Astrocyte (in vitro differentiated cells and primary cell): ENCODE measurements around the gene TMEM95. TPM values are rescaled to one million over a fixed set of nuclear protein-coding genes. Genes with fewer than 3 reads are reported as not detected.

ENCODE experiments used
- DNase-seq: peaks from one replicate; pipeline ENCODE4 v3.0.0-alpha.2; 2010; ENCODE audit warnings: low read depth
- FAIRE-seq: peaks from 2 replicates; lab custom pipeline; 2011; peaks lifted over from hg19 to GRCh38; lab: Jason Lieb, UNC
- H2AFZ ChIP-seq: 2 replicates; pipeline ENCODE4 v1.6.0; 2012; ENCODE audit warnings: low read depth, low read length, inconsistent platforms
- H3K27ac ChIP-seq: 2 replicates; pipeline ENCODE4 v1.5.1; 2011; ENCODE audit warnings: low read depth, low read length, inconsistent platforms
- H3K27me3 ChIP-seq: 2 replicates; pipeline ENCODE4 v1.6.0; 2011; ENCODE audit warnings: low read length, inconsistent platforms; ENCODE audit not compliant: insufficient read depth
- H3K36me3 ChIP-seq: 2 replicates; pipeline ENCODE4 v1.5.1; 2011; ENCODE audit warnings: low read length, inconsistent platforms; ENCODE audit not compliant: insufficient read depth
- H3K4me1 ChIP-seq: 2 replicates; pipeline ENCODE4 v1.5.1; 2011; ENCODE audit warnings: low read length, inconsistent platforms; ENCODE audit not compliant: insufficient read depth
- H3K4me2 ChIP-seq: 2 replicates; pipeline ENCODE4 v1.6.0; 2012; ENCODE audit warnings: low read length, inconsistent platforms
- H3K4me3 ChIP-seq: 2 replicates; pipeline ENCODE4 v1.5.1; 2011; ENCODE audit warnings: low read depth, mild to moderate bottlenecking, low read length, inconsistent platforms; ENCODE audit not compliant: insufficient read depth
- H3K79me2 ChIP-seq: 2 replicates; pipeline ENCODE4 v1.6.0; 2012; ENCODE audit warnings: mild to moderate bottlenecking, low read length, inconsistent platforms; ENCODE audit not compliant: insufficient read depth
- H3K9ac ChIP-seq: 2 replicates; pipeline ENCODE4 v1.6.0; 2012; ENCODE audit warnings: mild to moderate bottlenecking, low read length, inconsistent platforms
- H3K9me3 ChIP-seq: 2 replicates; pipeline ENCODE4 v1.5.1; 2012; ENCODE audit warnings: low read depth, mild to moderate bottlenecking, low read length, inconsistent platforms; ENCODE audit not compliant: insufficient read depth
- H4K20me1 ChIP-seq: 2 replicates; pipeline ENCODE4 v1.6.0; 2012; ENCODE audit warnings: low read length, inconsistent platforms; ENCODE audit not compliant: insufficient read depth
- H3K27ac Mint-ChIP-seq: one replicate; pipeline ENCODE4 v1.8.0; 2021; ENCODE audit warnings: mild to moderate bottlenecking, mixed read lengths; ENCODE audit not compliant: unreplicated experiment
- H3K27me3 Mint-ChIP-seq: one replicate; pipeline ENCODE4 v1.8.0; 2021; ENCODE audit warnings: low read depth, mixed read lengths; ENCODE audit not compliant: unreplicated experiment
- H3K36me3 Mint-ChIP-seq: one replicate; pipeline ENCODE4 v1.8.0; 2021; ENCODE audit warnings: low read depth, mixed read lengths; ENCODE audit not compliant: unreplicated experiment
- H3K4me1 Mint-ChIP-seq: one replicate; pipeline ENCODE4 v1.8.0; 2021; ENCODE audit warnings: low read depth, mixed read lengths; ENCODE audit not compliant: unreplicated experiment
- H3K4me3 Mint-ChIP-seq: one replicate; pipeline ENCODE4 v1.8.0; 2021; ENCODE audit warnings: mild to moderate bottlenecking, moderate library complexity, mixed read lengths; ENCODE audit not compliant: unreplicated experiment
- H3K9me3 Mint-ChIP-seq: one replicate; pipeline ENCODE4 v1.8.0; 2021; ENCODE audit warnings: mild to moderate bottlenecking, mixed read lengths; ENCODE audit not compliant: unreplicated experiment
- EZH2 ChIP-seq: IDR thresholded peaks from 2 replicates; pipeline ENCODE4 v1.6.1; 2012; ENCODE audit warnings: mild to moderate bottlenecking, low read length, inconsistent platforms; ENCODE audit not compliant: insufficient read depth
- total RNA-seq: library from RNA; stranded (reverse); gene quantifications from 2 replicates; pipeline ENCODE4 v1.2.1, GENCODE V29; 2021
- TF ChIP-seq, protein P1 (sequence below): IDR thresholded peaks from 2 replicates; pipeline ENCODE4 v1.5.1; 2011; ENCODE audit warnings: low read depth, mild to moderate bottlenecking, inconsistent platforms, low read length, moderate library complexity; ENCODE audit not compliant: insufficient read depth

TMEM95 gene
- total RNA-seq, 1 donor from 2014 or later, result 0.30 TPM

DNA sequence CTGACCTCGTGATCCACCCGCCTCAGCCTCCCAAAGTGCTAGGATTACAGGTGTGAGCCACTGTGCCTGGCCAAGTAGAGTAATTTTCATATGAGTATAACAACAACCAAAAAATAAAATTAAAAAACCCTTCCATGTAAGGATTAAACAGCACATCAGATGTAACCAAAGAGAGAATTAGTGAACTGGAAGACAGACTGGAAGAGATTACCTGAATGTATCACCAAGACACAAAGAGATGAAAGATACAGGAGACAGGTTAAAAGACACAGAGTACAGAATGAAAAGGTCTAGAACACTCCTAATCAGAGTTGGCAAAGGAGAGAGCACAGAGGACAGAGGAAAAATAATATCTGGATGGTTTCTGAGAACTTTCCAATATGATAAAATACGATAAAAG, 24.2 kb downstream of the TMEM95 start:
- peaks cover 15% of the 10 kb centered on the region for H3K4me1 ChIP-seq
- H3K27me3 ChIP-seq, result peaks cover 38% of the 10 kb centered on the region
- no peak for DNase-seq
- peaks cover 29% of the 10 kb centered on the region for H3K27me3 Mint-ChIP-seq
- FAIRE-seq, result no peak
- no peaks in the 10 kb centered on the region for H3K36me3 Mint-ChIP-seq
- no peaks in the 10 kb centered on the region for H3K79me2 ChIP-seq
- no peaks in the 10 kb centered on the region for H3K4me1 Mint-ChIP-seq
- peak overlapping the region; percentile 14 for H3K4me3 Mint-ChIP-seq
- H2AFZ ChIP-seq, result no peak overlapping the region
- H3K9ac ChIP-seq, result no peak overlapping the region
- no peak overlapping the region for H3K27ac Mint-ChIP-seq
- no peaks in the 10 kb centered on the region for H3K36me3 ChIP-seq
- H3K27ac ChIP-seq, result no peak overlapping the region
- peaks cover 6% of the 10 kb centered on the region for H3K9me3 ChIP-seq
- H3K4me3 ChIP-seq, result no peak overlapping the region
- H3K9me3 Mint-ChIP-seq, result peaks cover 10% of the 10 kb centered on the region
- TF ChIP-seq, protein P1, sequence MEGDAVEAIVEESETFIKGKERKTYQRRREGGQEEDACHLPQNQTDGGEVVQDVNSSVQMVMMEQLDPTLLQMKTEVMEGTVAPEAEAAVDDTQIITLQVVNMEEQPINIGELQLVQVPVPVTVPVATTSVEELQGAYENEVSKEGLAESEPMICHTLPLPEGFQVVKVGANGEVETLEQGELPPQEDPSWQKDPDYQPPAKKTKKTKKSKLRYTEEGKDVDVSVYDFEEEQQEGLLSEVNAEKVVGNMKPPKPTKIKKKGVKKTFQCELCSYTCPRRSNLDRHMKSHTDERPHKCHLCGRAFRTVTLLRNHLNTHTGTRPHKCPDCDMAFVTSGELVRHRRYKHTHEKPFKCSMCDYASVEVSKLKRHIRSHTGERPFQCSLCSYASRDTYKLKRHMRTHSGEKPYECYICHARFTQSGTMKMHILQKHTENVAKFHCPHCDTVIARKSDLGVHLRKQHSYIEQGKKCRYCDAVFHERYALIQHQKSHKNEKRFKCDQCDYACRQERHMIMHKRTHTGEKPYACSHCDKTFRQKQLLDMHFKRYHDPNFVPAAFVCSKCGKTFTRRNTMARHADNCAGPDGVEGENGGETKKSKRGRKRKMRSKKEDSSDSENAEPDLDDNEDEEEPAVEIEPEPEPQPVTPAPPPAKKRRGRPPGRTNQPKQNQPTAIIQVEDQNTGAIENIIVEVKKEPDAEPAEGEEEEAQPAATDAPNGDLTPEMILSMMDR, result no peak
- no peak for TF ChIP-seq EZH2
- H3K4me2 ChIP-seq, result no peak overlapping the region
- no peaks in the 10 kb centered on the region for H4K20me1 ChIP-seq

DNA sequence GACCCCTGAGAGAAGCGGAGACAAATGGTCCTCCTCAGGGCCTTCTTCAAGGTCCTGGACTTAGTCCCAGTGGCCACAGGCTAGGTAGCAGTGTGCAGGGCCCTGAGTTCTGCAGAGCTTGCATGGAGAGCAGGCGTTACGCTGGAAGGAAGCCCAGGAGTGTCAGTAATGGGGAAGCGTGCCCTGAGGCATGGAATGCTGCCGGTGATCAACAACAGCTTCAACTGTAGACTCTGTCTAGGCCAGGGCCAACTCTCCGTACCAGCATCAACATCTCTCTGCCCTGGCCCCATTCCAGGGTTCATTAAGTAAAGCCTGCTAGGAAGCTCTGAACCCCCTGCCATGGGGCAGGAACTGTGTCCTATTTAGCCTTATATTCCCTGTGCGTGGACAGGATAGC, 25.4 kb downstream of the TMEM95 start:
- DNase-seq, result peak; percentile 22
- no peak overlapping the region for H3K9ac ChIP-seq
- H3K4me1 ChIP-seq, result peaks cover 19% of the 10 kb centered on the region
- H3K79me2 ChIP-seq, result no peaks in the 10 kb centered on the region
- Mint-ChIP-seq H3K4me3 (peak overlapping the region; percentile 79), H3K27ac (no peak overlapping the region), H3K27me3 (peaks cover 29% of the 10 kb centered on the region), H3K4me1 (no peaks in the 10 kb centered on the region), H3K9me3 (peaks cover 13% of the 10 kb centered on the region), H3K36me3 (peaks cover 2% of the 10 kb centered on the region)
- peaks cover 6% of the 10 kb centered on the region for H3K9me3 ChIP-seq
- H3K4me2 ChIP-seq, result peak overlapping the region; percentile 66
- H3K27ac ChIP-seq, result no peak overlapping the region
- H2AFZ ChIP-seq, result no peak overlapping the region
- H4K20me1 ChIP-seq, result peaks cover 3% of the 10 kb centered on the region
- FAIRE-seq, result no peak
- H3K4me3 ChIP-seq, result no peak overlapping the region
- TF ChIP-seq, protein P1, result no peak
- no peak for TF ChIP-seq EZH2
- H3K27me3 ChIP-seq, result peaks cover 40% of the 10 kb centered on the region
- H3K36me3 ChIP-seq, result no peaks in the 10 kb centered on the region

DNA sequence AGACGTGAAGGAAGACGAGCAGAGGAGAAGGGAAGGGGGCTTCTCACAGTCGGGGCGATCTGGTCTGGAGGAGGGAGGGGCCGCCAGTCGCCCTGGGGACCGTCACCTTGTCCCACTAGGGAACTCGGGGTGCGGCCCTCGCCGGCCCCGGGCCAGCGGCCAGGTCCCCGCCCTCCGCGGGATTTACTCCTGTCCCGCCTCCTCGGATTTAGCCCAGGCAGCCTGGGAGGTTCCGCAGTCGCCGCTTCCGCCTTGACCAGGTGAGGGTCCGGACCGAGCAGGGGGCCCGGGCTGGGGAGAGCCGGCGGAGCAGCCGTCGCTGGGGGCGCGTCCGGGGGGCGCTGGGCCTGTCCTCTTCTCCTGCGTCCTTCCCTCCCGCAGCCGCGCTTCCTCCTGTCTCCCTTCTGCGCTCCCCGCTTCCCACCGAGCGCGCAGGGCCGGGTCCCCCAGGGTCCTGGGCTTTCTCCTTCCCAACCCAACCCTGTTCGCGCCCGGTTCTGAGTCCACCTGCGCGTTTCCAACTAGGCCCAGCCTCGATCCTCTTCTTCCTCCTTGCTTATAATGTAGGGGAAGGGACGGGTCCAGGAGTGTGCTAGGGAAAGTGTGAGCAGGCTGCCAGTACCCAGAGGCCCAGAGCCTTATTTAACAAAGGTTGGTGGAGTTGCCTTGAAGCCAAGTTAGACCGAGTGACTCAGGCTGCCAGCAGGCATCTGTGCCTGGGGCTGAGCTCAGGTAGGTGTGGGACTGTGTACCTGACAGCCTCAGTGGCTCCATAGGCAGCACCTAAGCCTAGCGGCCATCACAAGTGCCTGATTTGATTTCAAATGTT, 26.1 kb downstream of the TMEM95 start, which contains the start of gene TNK1:
Gene TNK1, plus strand, starts transcription at position 235 of the 829 bp plus-strand sequence. CDS start 1,838 bp downstream, outside the sequence.
- no peak within 1 kb of the TSS for H3K9ac ChIP-seq
- no peak for FAIRE-seq

More for the DNA sequence above, 26.1 kb downstream of the TMEM95 start, which contains the start of gene TNK1:
- H3K4me3 ChIP-seq, result peak within 1 kb of the TSS; percentile 23
- peak within 1 kb of the TSS; percentile 66 for H3K4me2 ChIP-seq
- H3K36me3 ChIP-seq, result no peaks in the 10 kb centered on the region
- no peaks in the 10 kb centered on the region for H3K79me2 ChIP-seq
- Mint-ChIP-seq H3K4me3 (peak within 1 kb of the TSS; percentile 79), H3K27ac (no peak within 1 kb of the TSS), H3K4me1 (no peaks in the 10 kb centered on the region), H3K36me3 (peaks cover 6% of the 10 kb centered on the region), H3K9me3 (peaks cover 13% of the 10 kb centered on the region), H3K27me3 (peaks cover 29% of the 10 kb centered on the region)
- TF ChIP-seq, protein P1, result no peak
- peak; percentile 71 for TF ChIP-seq EZH2
- peaks cover 40% of the 10 kb centered on the region for H3K27me3 ChIP-seq
- peaks cover 19% of the 10 kb centered on the region for H3K4me1 ChIP-seq
- peaks cover 3% of the 10 kb centered on the region for H4K20me1 ChIP-seq
- H2AFZ ChIP-seq, result no peak within 1 kb of the TSS
- H3K9me3 ChIP-seq, result peaks cover 6% of the 10 kb centered on the region
- DNase-seq, result no peak
- no peak within 1 kb of the TSS for H3K27ac ChIP-seq
